Panc1 (cell line): ENCODE results near the gene KCNN2. TPM values are rescaled to one million over a fixed set of nuclear protein-coding genes. Genes with fewer than 3 reads are reported as not detected.

Experiments used
- ATAC-seq: fragments of 200-7000 bp; cut with Tn5 transposase; 2 replicates; pipeline ENCODE4 v1.9.1; 2020; ENCODE audit warnings: mild to moderate bottlenecking, moderate library complexity
- BruUV-seq: library from RNA; stranded (reverse); fragments of 400-500 nt; replicated peaks from 2 replicates; lab custom pipeline; 2021; lab: Mats Ljungman, UMichigan
- CTCF ChIA-PET: fragments of 300-600 bp; sonication (Branson Sonifier 250); formaldehyde crosslinking; loops from one replicate; lab custom pipeline; 2022; ENCODE audit warnings: antibody characterized with exemption; lab: Charles Lee
- POLR2A ChIA-PET: fragments of 300-600 bp; sonication (Branson Sonifier 250); formaldehyde crosslinking; loops from one replicate; lab custom pipeline; 2022; ENCODE audit warnings: antibody characterized with exemption; lab: Charles Lee
- DNase-seq: peaks from one replicate; pipeline ENCODE4 v3.0.0-alpha.2; 2010; ENCODE audit warnings: low read depth, low spot score
- H3K27ac ChIP-seq: 2 replicates; pipeline ENCODE4 v1.5.1; 2011; ENCODE audit warnings: mild to moderate bottlenecking, low read length, inconsistent platforms
- H3K27me3 ChIP-seq: fragments of 200-500 bp; sonication (Bioruptor generic); 2 replicates; pipeline ENCODE4 v1.6.0; 2014; ENCODE audit warnings: low read length, inconsistent platforms; ENCODE audit not compliant: control insufficient read depth, insufficient read depth
- H3K36me3 ChIP-seq: fragments of 200-500 bp; sonication (Bioruptor generic); 2 replicates; pipeline ENCODE4 v1.5.1; 2014; ENCODE audit warnings: inconsistent platforms, mild to moderate bottlenecking, low read length, moderate library complexity; ENCODE audit not compliant: control insufficient read depth, insufficient read depth
- H3K4me1 ChIP-seq: 2 replicates; pipeline ENCODE4 v1.5.1; 2011; ENCODE audit warnings: inconsistent platforms, mild to moderate bottlenecking, low read length, moderate library complexity; ENCODE audit not compliant: control insufficient read depth, insufficient read depth
- H3K4me3 ChIP-seq, 2 experiments: 2 replicates each; pipeline ENCODE4 v1.5.1; 2011 to 2012; ENCODE audit warnings: low read depth in 2 of 2, low read length in 2 of 2, mild to moderate bottlenecking in 2 of 2, inconsistent platforms in 1 of 2, moderate library complexity in 1 of 2
- H3K9me3 ChIP-seq: fragments of 200-500 bp; sonication (Bioruptor generic); 2 replicates; pipeline ENCODE4 v1.5.1; 2014; ENCODE audit warnings: low read depth, mild to moderate bottlenecking, inconsistent platforms, low read length, moderate library complexity; ENCODE audit not compliant: control insufficient read depth, insufficient read depth
- POLR2AphosphoS5 ChIP-seq: IDR thresholded peaks from 2 replicates; pipeline ENCODE4 v1.6.1; 2012; ENCODE audit warnings: mild to moderate bottlenecking, low read depth, low read length, moderate library complexity
- SIN3A ChIP-seq: IDR thresholded peaks from 2 replicates; pipeline ENCODE4 v1.6.1; 2012; ENCODE audit warnings: low read depth, mild to moderate bottlenecking, low read length, moderate library complexity, borderline replicate concordance; ENCODE audit not compliant: insufficient read depth
- in situ Hi-C: cut with HindIII; loops from 2 replicates; pipeline ENCODE4 v1.10.0; 2016; ENCODE audit warnings: low sequenced_read_pairs, low pct_unique_long_range_greater_than_20kb
- intact Hi-C: fragments of 100-400 bp; cut with micrococcal nuclease; formaldehyde crosslinking; loops from one replicate; pipeline ENCODE4 v1.10.0; 2022; ENCODE audit not compliant: unreplicated experiment
- total RNA-seq: library from RNA; stranded (reverse); gene quantifications from one replicate; pipeline ENCODE4 v1.2.1, GENCODE V29; 2021; ENCODE audit not compliant: unreplicated experiment
- TF ChIP-seq, protein P1 (sequence below), 2 experiments: IDR thresholded peaks; 2 replicates each; pipeline ENCODE4 v1.6.1; 2011 to 2012; ENCODE audit warnings: low read depth in 2 of 2, control low read depth in 1 of 2, low read length in 1 of 2, mild to moderate bottlenecking in 1 of 2, moderate library complexity in 1 of 2; ENCODE audit not compliant: insufficient read depth in 1 of 2
- TF ChIP-seq, protein P2 (sequence below): fragments of 450-650 bp; IDR thresholded peaks from 2 replicates; pipeline ENCODE4 v1.5.1; 2017; ENCODE audit warnings: mild to moderate bottlenecking

The KCNN2 gene
- total RNA-seq, 1 experiment from 2014 or later = not detected

DNA sequence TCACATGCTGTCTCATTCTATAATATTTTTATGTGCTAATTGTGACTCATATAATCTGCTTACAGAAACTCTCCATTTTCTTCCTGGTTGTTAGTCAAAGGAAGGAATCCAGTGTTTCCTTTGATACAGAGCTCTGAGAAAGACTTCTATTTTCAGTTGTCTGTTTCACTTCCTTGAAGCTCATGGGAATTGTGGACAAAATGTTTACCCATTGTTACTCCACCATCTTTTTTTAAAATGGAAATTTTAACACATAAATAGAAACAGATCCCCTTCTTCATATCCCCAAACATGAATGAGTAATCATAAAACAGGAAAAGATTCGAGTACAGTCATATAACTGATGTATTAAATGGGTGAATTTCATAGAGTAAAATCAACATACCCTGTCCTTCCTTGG, 42.0 kb upstream of the KCNN2 start:
- Histone ChIP-seq H3K27me3 (no peaks in the 10 kb centered on the region), H3K36me3 (no peaks in the 10 kb centered on the region), H3K9me3 (no peaks in the 10 kb centered on the region), H3K4me3 (no peak overlapping the region), H3K4me1 (no peaks in the 10 kb centered on the region), H3K27ac (no peak overlapping the region)
- no TSS peak for BruUV-seq
- POLR2A ChIA-PET = no interaction called here
- no peak for TF ChIP-seq POLR2AphosphoS5
- TF ChIP-seq, protein P1, sequence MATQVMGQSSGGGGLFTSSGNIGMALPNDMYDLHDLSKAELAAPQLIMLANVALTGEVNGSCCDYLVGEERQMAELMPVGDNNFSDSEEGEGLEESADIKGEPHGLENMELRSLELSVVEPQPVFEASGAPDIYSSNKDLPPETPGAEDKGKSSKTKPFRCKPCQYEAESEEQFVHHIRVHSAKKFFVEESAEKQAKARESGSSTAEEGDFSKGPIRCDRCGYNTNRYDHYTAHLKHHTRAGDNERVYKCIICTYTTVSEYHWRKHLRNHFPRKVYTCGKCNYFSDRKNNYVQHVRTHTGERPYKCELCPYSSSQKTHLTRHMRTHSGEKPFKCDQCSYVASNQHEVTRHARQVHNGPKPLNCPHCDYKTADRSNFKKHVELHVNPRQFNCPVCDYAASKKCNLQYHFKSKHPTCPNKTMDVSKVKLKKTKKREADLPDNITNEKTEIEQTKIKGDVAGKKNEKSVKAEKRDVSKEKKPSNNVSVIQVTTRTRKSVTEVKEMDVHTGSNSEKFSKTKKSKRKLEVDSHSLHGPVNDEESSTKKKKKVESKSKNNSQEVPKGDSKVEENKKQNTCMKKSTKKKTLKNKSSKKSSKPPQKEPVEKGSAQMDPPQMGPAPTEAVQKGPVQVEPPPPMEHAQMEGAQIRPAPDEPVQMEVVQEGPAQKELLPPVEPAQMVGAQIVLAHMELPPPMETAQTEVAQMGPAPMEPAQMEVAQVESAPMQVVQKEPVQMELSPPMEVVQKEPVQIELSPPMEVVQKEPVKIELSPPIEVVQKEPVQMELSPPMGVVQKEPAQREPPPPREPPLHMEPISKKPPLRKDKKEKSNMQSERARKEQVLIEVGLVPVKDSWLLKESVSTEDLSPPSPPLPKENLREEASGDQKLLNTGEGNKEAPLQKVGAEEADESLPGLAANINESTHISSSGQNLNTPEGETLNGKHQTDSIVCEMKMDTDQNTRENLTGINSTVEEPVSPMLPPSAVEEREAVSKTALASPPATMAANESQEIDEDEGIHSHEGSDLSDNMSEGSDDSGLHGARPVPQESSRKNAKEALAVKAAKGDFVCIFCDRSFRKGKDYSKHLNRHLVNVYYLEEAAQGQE (IDR thresholded peaks at IDR 0.05; ENCODE audit: insufficient read depth in 1 of 2, low read depth in 2 of 2, low read length in 1 of 2) = no peak
- TF ChIP-seq SIN3A = no peak
- TF ChIP-seq, protein P2, sequence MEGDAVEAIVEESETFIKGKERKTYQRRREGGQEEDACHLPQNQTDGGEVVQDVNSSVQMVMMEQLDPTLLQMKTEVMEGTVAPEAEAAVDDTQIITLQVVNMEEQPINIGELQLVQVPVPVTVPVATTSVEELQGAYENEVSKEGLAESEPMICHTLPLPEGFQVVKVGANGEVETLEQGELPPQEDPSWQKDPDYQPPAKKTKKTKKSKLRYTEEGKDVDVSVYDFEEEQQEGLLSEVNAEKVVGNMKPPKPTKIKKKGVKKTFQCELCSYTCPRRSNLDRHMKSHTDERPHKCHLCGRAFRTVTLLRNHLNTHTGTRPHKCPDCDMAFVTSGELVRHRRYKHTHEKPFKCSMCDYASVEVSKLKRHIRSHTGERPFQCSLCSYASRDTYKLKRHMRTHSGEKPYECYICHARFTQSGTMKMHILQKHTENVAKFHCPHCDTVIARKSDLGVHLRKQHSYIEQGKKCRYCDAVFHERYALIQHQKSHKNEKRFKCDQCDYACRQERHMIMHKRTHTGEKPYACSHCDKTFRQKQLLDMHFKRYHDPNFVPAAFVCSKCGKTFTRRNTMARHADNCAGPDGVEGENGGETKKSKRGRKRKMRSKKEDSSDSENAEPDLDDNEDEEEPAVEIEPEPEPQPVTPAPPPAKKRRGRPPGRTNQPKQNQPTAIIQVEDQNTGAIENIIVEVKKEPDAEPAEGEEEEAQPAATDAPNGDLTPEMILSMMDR = no peak
- no peak for DNase-seq
- CTCF ChIA-PET = no interaction called here
- no peak for ATAC-seq
- in situ Hi-C loops (no loop called here), intact Hi-C loops (no loop called here)

GRCh38 chr5:114324282-114324681, 37.6 kb upstream of the KCNN2 start:
- Histone ChIP-seq H3K9me3 (no peaks in the 10 kb centered on the region), H3K27ac (no peak overlapping the region), H3K27me3 (no peaks in the 10 kb centered on the region), H3K4me1 (no peaks in the 10 kb centered on the region), H3K4me3 (no peak overlapping the region), H3K36me3 (no peaks in the 10 kb centered on the region)
- no peak for DNase-seq
- in situ Hi-C loops (no loop called here), intact Hi-C loops (no loop called here)
- BruUV-seq = no TSS peak
- TF ChIP-seq, protein P1 (IDR thresholded peaks at IDR 0.05; ENCODE audit: insufficient read depth in 1 of 2, low read depth in 2 of 2, low read length in 1 of 2) = no peak
- TF ChIP-seq SIN3A (no peak), POLR2AphosphoS5 (no peak)
- TF ChIP-seq, protein P2 = no peak
- POLR2A ChIA-PET = no interaction called here
- ATAC-seq = no peak
- CTCF ChIA-PET = no interaction called here
